Activated CD4-positive, CD25-positive, alpha-beta regulatory T cell (primary cell): ENCODE results near the gene ADARB2.
"Not testable (repeated sequence)": the region's sequence is repeated elsewhere in the genome, so short reads cannot be mapped to it uniquely, and the experiment has no call there.

Experiments
- DNase-seq, 4 experiments: peaks; one replicate each; lab custom pipeline; 2025; lab: John Stamatoyannopoulos, UW

ADARB2 gene

DNA sequence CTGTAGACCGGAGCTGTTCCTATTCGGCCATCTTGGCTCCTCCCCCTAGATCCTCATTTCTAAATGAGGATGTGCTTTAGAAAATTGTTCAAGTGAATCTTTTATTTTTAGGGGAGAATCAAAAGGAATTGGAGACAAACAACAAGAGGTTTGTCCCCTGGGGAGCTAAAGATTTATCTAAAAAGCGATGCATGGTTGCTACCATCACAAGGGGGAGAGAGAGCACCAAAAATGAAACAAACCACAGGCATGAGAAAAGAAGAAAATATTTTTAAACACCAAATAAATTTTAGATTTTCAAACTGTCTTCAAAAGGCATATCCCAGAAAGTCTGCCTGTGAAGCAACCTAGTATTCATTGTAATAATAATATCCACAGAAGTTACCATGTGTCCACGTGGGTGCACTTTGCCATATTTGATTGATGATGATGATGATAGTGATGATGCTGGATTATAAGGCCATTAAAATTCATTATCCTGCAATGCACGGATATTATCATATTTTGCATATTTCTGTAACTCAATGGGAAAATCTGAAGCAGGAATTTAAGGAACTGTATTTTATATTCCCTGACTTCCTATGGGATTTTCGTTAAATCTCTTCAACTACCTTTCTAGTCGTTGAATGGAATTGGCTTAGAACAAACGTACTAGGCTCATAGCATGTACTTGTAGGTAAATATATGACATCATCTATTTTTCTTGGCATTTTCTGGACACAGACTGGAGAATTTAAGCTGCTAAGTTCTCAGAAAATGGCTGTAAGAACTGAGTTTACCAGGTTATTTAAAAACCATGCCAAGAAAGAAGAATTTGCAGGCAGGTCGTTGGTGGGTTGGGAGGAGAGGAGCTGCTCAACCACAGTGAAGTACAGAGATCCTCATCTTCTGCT, 509.6 kb downstream of the ADARB2 start:
- DNase-seq, result no peak

DNA sequence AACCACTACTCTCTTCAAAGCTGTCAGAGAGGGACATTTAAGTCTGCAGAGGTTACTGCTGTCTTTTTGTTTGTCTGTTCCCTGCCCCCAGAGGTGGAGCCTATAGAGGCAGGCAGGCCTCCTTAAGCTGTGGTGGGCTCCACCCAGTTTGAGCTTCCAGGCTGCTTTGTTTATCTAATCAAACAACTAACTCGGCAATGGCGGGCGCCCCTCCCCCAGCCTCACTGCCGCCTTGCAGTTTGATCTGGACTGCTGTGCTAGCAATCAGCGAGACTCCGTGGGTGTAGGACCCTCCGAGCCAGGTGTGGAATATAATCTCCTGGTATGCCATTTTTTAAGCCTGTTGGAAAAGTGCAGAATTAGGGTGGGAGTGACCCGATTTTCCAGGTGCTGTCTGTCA, 510.4 kb downstream of the ADARB2 start:
- not testable (repeated sequence) for DNase-seq

DNA sequence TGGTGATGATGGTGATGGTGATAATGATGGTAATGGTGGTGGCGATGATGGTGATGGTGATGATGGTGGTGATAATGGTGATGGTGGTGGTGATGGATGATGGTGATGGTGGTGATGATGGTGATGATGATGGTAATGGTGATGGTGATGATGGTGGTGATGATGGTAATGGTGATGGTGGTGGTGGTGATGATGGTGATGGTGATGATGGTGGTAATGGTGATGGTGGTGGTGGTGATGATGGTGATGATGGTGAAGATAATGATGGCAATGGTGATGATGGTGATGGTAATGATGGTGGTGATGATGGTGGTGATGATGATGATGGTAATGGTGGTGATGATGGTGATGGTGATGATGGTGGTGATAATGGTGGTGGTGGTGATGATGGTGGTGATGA, 517.5 kb downstream of the ADARB2 start:
- not testable (repeated sequence) for DNase-seq

DNA sequence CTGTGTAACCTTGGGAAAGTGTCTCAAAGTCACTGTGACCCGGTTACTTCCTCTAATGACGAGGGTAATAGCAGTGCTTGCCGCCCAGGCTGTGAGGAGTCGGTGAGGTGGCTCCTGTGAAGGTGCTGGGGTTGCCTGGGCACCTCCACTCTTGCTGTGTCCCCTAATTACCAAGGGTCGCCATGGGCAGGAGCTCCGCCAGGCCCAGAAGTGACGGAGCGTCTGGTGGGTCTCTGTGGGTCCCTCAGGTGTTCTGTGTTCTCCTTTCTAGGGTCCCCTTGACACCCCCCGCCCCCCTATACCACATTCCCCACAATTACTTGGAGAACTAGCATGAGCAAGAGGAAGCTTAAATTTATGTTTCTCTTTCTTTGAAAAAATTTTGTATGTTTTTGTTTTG, 519.7 kb downstream of the ADARB2 start:
- no peak for DNase-seq

DNA sequence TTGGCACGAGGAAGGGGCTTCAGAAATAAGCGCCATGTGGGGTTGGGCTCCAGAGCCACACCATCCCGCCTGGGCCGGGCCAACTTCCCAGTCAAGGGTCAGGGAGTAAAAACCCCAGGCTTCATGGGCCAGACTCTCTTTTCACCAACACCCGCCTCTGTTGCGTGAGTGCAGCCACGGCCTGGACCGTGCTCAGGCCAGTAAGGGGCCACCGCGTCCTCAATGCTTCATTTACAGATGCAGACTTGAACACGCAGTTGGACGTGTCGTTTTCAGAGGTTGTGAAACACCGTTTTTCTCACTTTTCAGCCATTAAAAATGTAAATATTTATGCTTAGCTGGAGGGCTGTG, 520.1 kb downstream of the ADARB2 start:
- DNase-seq, result no peak

DNA sequence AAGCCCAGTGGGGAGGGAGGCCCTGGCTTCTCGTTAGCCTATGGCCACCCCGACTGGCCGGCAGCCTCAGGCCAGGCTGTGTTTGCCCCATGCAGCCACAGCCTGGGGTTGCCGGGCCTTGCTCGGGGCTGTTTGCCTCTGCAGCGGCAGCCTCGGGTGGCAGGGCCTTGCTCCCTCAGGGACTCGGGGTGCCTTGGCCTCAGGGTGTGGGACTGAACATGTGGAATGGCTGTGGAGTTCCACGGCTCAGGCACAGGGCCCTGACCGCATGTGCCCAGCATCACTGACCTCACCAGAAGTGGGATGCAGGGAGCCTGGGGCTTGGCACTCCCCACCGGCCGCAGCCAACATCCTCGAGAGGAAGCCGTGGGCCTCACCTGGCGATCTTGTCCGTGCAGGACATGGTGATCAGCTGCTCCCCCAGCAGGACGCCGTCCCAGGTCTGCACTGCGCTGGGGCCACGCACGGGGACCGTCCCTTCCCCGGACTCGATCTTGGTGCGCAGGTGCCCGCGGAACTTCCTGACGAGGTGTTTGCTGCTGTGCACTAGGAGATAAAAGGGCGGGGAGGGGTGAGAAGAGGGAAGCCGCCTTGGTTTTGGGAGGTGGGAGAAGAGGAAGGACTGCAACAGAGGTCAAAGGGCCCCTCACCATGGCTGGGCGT, 520.6 kb downstream of the ADARB2 start:
- DNase-seq, result no peak

DNA sequence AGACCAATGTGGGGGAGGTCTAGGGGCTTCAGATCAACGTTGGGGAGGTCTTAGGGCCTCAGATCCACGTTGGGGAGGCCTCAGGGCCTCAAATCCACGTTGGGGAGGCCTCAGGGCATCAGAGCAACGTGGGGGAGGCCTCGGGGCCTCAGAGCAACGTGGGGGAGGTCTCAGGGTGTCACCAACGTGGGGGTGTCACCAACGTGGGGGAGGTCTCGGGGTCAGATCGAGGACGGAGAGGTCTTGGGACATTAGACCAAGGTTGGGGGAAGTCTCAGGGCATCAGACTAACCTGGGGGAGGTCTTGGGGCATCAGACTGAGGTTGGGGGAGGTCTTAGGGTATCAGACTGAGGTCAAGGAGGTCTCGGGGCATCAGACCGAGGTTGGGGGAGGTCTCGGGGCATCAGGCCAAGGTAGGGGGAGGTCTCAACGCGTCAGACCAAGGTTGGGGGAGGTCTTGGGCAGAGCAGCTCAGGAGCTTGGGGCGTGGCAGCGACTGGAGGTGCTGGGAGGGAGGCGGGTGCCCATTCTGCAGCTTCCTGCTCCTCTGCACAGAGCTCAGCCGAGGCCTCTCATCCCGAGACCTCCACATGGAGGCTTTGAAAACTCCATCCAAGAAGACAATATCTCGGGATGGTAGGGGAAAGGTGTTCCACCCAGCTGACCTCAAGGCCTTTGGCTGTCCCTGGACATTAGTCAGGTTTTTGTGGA, 521.3 kb downstream of the ADARB2 start:
- DNase-seq, result no peak

DNA sequence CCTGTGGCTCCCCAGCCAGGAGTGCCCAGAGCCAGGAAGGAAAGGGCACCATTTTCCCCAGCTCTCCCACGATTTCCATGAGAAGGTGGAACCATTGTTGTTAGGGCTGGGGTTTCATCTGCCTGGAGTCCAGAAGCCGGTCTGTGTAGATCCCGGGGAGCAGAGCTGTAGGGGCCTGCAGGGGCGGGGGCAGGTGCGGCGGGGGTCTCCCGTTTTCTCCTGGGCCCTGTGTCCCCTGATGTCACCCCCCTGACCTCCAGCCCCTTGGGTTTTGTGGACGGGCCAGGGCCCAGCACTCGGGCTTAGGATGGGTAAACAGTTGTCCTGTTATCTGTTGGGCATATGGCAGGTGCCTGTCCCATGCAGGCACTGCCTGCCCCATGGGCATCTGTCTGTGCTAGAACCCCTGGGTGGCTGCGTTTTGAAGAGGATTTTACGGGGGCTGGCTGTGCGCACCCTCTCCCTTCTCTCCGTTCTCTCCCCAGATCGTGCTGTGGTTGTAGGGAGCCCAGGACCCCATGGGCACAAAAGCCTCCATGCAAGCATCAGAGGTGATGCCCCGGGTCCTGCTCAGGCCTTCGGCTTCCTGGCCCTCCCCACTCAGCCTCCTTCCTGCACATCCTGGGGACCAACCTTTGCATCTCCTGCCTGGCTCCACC, 522.3 kb downstream of the ADARB2 start:
- no peak for DNase-seq

DNA sequence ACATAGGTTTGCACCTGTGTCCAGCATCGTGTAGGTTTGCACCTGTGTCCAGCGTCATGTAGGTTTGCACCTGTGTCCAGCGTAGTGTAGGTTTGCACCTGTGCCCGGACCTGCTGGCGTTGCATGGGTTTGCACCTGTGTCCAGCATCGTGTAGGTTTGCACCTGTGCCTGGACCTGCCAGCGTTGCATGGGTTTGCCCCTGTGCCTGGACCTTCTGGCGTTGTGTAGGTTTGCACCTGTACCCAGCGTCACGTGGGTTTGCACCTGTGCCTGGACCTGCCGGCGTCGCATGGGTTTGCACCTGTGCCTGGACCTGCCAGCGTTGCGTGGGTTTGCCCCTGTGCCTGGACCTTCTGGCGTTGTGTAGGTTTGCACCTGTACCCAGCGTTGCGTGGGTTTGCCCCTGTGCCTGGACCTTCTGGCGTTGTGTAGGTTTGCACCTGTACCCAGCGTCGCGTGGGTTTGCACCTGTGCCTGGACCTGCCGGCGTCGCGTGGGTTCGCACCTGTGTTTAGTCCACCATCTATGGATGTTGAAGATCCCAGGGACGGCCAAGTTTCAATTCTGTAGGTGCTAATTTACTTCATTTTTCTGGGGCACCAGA, 523.2 kb downstream of the ADARB2 start:
- no peak for DNase-seq

DNA sequence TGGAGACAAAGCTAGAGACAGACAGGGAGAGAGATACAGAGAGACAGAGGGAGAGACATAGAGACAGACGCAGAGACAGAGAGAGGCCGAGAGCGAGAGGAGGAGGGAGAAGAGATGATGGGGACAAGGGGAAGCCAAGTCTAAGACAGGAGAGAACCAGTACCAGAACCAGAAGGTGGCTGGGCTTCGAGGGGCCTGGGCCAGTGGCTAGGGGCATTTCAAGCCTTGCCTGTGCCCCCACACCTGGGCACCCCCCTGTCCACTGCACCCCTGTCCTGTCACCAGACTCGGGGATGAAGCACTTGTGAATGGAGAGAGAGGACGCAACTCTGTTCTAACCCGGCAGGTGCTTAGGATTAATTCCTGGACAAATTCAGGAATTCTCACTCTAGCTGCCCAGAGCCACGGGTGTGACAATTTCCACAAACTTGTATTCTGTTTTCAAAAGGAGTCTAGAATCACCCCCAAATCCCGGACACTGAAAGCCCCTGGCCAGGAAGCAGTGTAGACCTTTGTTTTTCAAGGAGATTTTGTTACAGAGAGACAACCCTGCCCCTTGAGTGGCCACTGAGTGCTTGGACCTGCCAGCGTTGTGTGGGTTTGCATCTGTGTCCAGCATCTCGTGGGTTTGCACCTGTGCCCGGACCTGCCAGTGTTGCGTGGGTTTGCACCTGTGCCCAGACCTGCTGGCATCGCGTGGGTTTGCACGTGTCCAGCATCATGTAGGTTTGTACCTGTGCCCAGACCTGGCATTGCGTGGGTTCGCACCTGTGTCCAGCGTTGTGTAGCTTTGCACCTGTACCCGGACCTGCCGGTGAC, 523.9 kb downstream of the ADARB2 start:
- no peak for DNase-seq

DNA sequence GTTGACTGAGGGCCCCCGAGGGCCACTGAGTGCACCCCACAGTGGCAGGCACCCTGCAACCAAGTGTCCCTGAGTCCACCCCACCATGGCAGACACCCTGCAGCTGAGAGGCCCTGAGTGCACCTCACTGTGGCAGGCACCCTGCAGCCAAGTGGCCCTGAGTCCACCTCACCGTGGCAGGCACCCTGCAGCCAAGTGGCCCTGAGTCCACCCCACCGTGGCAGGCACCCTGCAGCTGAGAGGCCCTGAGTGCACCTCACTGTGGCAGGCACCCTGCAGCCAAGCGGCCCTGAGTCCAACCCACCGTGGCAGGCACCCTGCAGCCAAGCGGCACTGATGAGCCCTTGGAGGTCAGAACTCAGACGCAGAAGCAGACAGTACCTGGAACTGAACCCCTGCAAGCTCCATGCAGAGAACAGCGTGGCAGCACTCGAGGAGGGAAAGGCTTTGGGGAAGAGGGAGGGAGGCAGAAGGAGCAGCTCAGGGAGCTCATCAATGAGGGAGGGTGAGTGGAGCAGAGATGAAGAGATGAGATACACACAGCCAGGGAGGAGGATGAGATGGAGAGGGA, 524.7 kb downstream of the ADARB2 start:
- no peak for DNase-seq

DNA sequence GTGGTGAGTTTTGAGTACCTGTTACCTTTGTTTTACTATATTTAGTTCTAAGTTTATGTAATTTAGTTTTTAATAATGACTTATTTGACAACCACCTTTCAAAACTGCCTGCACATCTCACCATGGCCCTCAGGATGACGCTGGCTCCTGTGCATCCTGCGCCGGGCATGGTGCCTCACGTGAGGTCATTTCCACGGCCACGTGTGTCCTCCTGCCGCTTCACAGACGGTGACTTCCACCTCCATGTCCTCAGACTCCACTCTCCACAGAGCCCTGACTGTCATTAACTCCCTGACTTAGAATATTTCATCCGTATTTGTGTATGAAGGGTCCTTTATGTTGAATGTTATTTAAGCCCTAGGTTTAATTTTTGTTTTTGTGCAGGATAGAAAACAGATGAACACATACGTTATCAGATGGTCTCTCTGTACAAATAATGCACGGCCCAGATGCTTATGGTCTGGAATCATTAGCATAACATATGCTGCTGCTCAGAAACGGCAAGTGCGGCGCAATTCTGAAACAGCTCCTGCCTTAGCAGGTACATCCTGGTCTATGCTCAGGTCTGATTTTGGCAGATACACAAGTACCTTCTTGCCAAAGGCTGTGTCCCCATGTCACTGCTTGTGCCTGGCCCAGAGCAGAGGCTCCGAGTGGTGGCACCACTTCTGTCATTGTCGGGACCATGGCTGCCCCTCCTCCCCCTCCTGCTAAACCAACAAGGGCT, 525.3 kb downstream of the ADARB2 start:
- DNase-seq, result no peak

DNA sequence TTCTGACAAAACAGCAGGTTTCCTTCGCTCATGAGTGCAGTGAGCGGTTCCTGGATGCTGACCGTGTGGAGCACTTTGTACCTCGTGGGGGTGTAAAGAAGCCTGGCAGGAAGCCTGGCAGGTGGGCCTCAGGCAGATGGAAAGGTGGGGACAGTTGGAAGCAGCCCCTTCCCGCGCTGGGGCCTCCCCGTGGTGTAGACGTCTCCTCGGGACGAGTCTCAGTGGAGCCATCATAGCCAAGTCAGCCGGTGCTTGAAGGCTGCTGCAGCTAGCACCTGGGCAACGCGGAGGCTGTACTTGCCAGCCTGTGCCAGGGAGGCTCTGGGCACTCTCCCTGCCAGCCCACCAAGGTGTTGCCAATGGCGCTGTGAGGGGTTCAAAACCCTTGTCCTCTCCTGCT, 526.7 kb downstream of the ADARB2 start:
- no peak for DNase-seq

DNA sequence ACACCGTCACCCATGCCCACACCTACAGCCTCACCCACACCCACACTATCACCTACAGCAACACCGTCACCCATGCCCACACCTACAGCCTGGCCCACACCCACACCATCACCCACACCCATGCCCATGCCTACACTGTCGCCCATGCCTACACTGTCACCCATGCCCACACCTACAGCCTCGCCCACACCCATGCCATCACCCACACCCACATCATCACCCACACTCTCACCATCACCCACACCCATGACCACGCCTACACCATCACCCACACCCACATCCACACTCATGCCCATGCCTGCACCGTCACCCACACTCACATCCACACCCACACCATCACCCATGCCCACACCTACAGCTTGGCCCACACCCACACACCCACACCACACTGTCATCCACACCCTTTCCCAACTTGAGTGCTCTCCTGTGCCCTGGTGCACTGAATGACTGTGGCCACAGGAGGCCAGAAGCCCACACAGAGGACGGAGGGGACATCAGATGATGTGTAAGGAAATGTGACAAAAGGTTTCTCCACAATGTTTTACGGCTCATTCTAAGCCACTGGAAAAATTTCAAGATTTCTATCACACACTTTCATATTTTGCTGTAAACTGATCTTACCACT, 527.9 kb downstream of the ADARB2 start:
- DNase-seq, result no peak

DNA sequence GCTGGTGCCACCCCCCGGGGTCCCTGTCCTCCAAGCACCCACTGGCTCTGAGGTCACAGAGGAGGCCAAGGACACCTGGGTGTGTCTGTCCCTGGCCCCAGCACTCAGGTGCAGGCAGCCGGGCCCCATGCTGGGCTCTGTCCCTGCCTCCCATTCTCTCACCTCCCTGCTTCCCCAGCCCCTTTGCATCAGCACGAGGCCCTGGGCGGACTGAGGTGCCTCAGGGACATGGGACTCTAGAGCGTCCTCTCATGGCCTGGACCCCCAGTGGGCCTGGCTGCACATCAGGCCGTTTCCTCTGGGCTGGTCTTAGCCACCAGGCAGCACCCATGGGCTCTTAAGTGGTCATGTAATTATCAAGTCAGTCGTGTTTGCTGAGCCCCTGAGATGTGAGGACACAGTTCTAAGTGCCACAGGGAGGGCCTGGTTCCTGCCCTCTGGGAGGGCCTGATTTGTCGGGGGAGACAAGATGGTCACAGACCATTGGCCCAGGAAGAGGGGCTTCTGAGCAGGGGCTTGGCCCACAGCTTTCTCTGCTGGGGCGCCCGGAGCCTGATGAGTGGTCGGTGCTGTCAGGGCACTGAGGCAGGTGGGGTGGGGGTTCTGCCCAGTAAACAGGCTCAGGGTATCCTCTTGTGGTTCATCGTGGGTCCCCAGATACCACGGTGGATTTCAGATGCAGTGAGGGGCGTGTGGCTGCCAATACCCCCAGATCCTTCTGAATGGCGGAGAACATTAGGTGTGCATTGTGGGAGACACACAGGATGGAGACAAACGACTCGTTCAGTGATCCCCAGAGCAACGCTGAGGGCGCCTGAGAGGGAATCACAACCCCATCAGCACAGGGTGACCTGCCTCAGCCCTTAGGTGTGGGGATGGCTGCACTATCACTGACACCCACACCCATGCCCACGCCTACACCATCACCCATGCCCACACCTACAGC, 528.7 kb downstream of the ADARB2 start:
- no peak for DNase-seq

DNA sequence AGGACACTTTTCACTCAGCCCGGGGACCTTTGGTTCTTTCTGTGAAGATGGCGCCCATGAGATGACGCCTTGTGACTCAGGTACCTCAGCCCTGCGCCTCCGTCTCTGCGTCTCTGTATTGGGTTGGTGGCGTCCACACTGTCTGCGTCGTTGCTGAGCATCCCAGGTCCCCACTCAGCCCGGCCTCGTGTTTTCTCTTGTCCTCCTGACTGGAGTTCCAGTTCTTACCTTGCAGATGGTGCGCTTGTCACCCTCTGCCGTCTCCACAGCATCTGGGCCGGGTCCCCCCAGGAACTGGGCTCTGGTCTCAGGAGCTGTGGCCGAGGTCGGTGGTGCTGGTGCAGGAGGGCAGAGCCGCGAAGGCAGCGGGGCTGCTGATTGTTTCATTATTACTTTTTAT, 530.7 kb downstream of the ADARB2 start:
- DNase-seq, result no peak

DNA sequence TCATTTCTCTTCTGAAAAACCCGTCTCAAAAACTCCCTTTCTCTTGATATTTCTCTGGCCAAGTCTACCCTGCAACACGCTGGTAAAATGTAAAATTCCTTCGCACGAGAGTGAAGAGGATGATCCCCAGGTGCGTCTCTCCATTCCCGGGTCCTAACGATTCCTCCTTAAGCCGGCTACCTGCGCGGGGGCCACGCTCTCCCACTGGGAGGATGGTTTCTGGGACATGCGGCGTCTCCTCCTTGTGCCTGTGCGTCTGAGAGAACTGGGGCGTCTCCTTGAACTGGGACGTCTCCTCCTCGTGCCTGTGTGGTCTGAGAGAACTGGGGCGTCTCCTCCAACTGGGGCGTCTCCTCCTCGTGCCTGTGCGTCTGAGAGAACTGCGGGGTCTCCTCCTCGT, 531.2 kb downstream of the ADARB2 start:
- no peak for DNase-seq

DNA sequence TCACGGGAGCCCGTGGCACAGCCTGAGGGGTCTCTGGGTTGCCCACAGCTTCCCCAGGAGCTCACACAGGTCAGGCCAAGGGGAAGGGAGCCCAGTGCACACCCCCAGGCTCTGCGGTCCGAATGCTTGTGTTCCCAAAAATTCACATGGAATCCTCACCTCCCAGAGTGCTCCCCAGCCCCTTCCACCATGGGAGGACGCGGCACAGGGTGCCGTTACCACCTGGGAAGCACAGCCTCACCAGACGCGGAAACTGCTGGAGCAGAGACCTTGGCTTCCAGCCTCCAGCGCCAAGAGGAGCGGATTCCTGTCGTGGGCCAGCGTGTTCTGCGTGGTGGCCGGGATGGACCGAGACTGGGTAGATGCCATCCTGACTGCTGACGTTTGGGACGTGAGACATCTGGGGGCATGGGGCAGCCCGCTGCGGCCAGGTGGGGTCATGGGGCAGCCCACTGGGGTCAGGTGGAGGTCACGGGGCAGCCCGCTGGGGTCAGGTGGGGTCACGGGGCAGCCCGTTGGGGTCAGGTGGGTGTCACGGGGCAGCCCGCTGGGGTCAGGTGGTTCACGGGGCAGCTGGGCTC, 531.8 kb downstream of the ADARB2 start:
- no peak for DNase-seq
